K562 (cell line): ENCODE measurements around the gene KAT6B. TPM values are rescaled to one million over a fixed set of nuclear protein-coding genes. Genes with fewer than 3 reads are reported as not detected.

Source experiments
- ATAC-seq: fragments of 200-7000 bp; cut with Tn5 transposase; 3 replicates; pipeline ENCODE4 v1.9.1; 2020; ENCODE audit warnings: moderate library complexity
- BruUV-seq: library from RNA; stranded (reverse); fragments of 400-500 nt; replicated peaks from 2 replicates; lab custom pipeline; 2021; lab: Mats Ljungman, UMichigan
- CTCF ChIA-PET: fragments of 300-600 bp; formaldehyde crosslinking; extraction: SDS; loops from one replicate; lab custom pipeline; 2021; ENCODE audit warnings: low intra/inter-chr PET ratio; lab: Yijun Ruan, JAX
- POLR2A ChIA-PET: fragments of 300-600, 350-650 bp; sonication (Branson Sonifier 250); formaldehyde crosslinking; extraction: SDS; loops from one replicate; lab custom pipeline; 2021; ENCODE audit warnings: antibody characterized with exemption, inconsistent platforms; lab: Yijun Ruan, JAX
- DNase-seq, 4 experiments: peaks; one replicate each; pipeline versions ENCODE4 v3.0.0 to v3.0.0-alpha.2; 2011 to 2018; ENCODE audit warnings: low spot score in 3 of 4, mixed read lengths in 3 of 4; ENCODE audit errors: extremely low read depth in 1 of 4
- FAIRE-seq: peaks from 2 replicates; lab custom pipeline; 2011; peaks lifted over from hg19 to GRCh38; lab: Jason Lieb, UNC
- H2AFZ ChIP-seq: 2 replicates; pipeline ENCODE4 v1.6.0; 2011; ENCODE audit warnings: low read depth, low read length, control low read depth, inconsistent platforms
- H3K27ac ChIP-seq: fragments of 200-600 bp; 3 replicates; pipeline ENCODE4 v1.8.0; 2011; ENCODE audit warnings: low read depth, mild to moderate bottlenecking, control low read depth, inconsistent platforms, low read length, moderate library complexity, mixed read lengths; ENCODE audit errors: extremely low read depth
- H3K27me3 ChIP-seq, 2 experiments: fragments of 300-600 bp in 1 of 2; 2 replicates in 1 of 2; 3 replicates in 1 of 2; pipeline versions ENCODE4 v1.6.0 to v1.8.0; 2011; ENCODE audit warnings: inconsistent platforms in 2 of 2, low read length in 2 of 2, mild to moderate bottlenecking in 1 of 2, mixed read lengths in 1 of 2, moderate library complexity in 1 of 2; ENCODE audit not compliant: control insufficient read depth in 2 of 2, insufficient read depth in 2 of 2
- H3K36me3 ChIP-seq: fragments of 300-600 bp; 3 replicates; pipeline ENCODE4 v1.8.0; 2011; ENCODE audit warnings: mild to moderate bottlenecking, low read length, inconsistent platforms; ENCODE audit not compliant: control insufficient read depth, insufficient read depth
- H3K4me1 ChIP-seq, 2 experiments: fragments of 200-600 bp in 1 of 2; replicated peaks in 1 of 2; 2 replicates in 1 of 2; 3 replicates in 1 of 2; pipeline versions ENCODE4 v1.5.1 to v1.8.0; 2011; ENCODE audit warnings: inconsistent platforms in 2 of 2, low read length in 2 of 2, mild to moderate bottlenecking in 1 of 2, mixed read lengths in 1 of 2, moderate library complexity in 1 of 2; ENCODE audit not compliant: control insufficient read depth in 2 of 2, insufficient read depth in 2 of 2
- H3K4me2 ChIP-seq: 2 replicates; pipeline ENCODE4 v1.6.1; 2011; ENCODE audit warnings: low read length, control low read depth, inconsistent platforms, mixed read lengths; ENCODE audit not compliant: insufficient read depth
- H3K4me3 ChIP-seq: fragments of 200-600 bp; sonication (generic), shearing (Covaris generic); 2 replicates; pipeline ENCODE4 v1.5.1; 2016; ENCODE audit warnings: control low read depth, inconsistent platforms
- H3K79me2 ChIP-seq: fragments of 200-600 bp; 3 replicates; pipeline ENCODE4 v1.8.0; 2011; ENCODE audit warnings: low read length, inconsistent platforms; ENCODE audit not compliant: control insufficient read depth, insufficient read depth
- H3K9ac ChIP-seq, 2 experiments: 2 replicates each; pipeline versions ENCODE4 v1.6.0 to v1.6.1; 2011; ENCODE audit warnings: low read depth in 2 of 2, low read length in 2 of 2, control low read depth in 1 of 2, inconsistent platforms in 1 of 2, mild to moderate bottlenecking in 1 of 2, mixed read lengths in 1 of 2; ENCODE audit not compliant: insufficient read depth in 1 of 2
- H3K9me1 ChIP-seq: one replicate; pipeline ENCODE4 v1.6.0; 2011; ENCODE audit warnings: inconsistent platforms, mild to moderate bottlenecking, low read length, moderate library complexity; ENCODE audit not compliant: control insufficient read depth, insufficient read depth
- H3K9me3 ChIP-seq: replicated peaks from 2 replicates; pipeline ENCODE4 v1.5.1; 2011; ENCODE audit warnings: low read depth, low read length, inconsistent platforms; ENCODE audit not compliant: control insufficient read depth, insufficient read depth
- H4K20me1 ChIP-seq: replicated peaks from 2 replicates; pipeline ENCODE4 v1.6.1; 2011; ENCODE audit warnings: low read length, inconsistent platforms, mixed read lengths; ENCODE audit not compliant: control insufficient read depth, insufficient read depth
- JUND ChIP-seq, 2 experiments: IDR thresholded peaks; 2 replicates in 1 of 2; 3 replicates in 1 of 2; pipeline ENCODE4 v1.6.1; 2011; ENCODE audit warnings: borderline replicate concordance in 2 of 2, low read depth in 2 of 2, low read length in 2 of 2, improper control_type of control experiment in 1 of 2, missing biosample characterization in 1 of 2, missing genetic modification characterization in 1 of 2, missing genetic modification reagents in 1 of 2
- TOE1 ChIP-seq, 2 experiments: fragments of 450-650 bp in 1 of 2; sonication (generic) in 1 of 2; formaldehyde crosslinking in 1 of 2; IDR thresholded peaks; 2 replicates each; pipeline versions ENCODE4 v1.7.1 to v1.8.0; 2016 to 2022; ENCODE audit warnings: borderline replicate concordance in 2 of 2, mild to moderate bottlenecking in 2 of 2, antibody characterized with exemption in 1 of 2, inconsistent platforms in 1 of 2, low read depth in 1 of 2, missing genetic modification reagents in 1 of 2, moderate library complexity in 1 of 2
- YY1 ChIP-seq, 3 experiments: IDR thresholded peaks; 2 replicates each; pipeline ENCODE4 v1.6.1; 2011; ENCODE audit warnings: low read length in 2 of 3, mild to moderate bottlenecking in 2 of 3, moderate library complexity in 2 of 3, borderline replicate concordance in 1 of 3, control low read depth in 1 of 3, low read depth in 1 of 3; ENCODE audit not compliant: insufficient read depth in 3 of 3, insufficient replicate concordance in 2 of 3, control insufficient read depth in 1 of 3, insufficient read length in 1 of 3; ENCODE audit errors: extremely low read depth in 1 of 3
- WGBS: fragments of 100-300 bp; shearing (Covaris generic); methylation state at CpG from one replicate; pipeline ENCODE4 v1.1.6; 2016; ENCODE audit warnings: low coverage, mixed read lengths; ENCODE audit not compliant: insufficient coverage; ENCODE audit errors: missing lambda C conversion rate; 5-methylcytosine and 5-hydroxymethylcytosine counted together
- in situ Hi-C: fragments of 300-500 bp; cut with MboI; formaldehyde crosslinking; loops from 4 replicates; pipeline ENCODE4 v1.15.0; 2018; ENCODE audit warnings: inconsistent platforms, mixed read lengths
- intact Hi-C: fragments of 100-400 bp; cut with micrococcal nuclease; formaldehyde crosslinking; loops from 2 replicates; pipeline ENCODE4 v1.14.2; 2022
- polyA plus RNA-seq, 8 experiments: library from polyadenylated mRNA; depleted of rRNA in 4 of 8; stranded (reverse) in 5 of 8; unstranded in 3 of 8; fragments of >200 nt; fragmentation: Nextera tagmentation in 2 of 8; fragmentation: Illumina TruSeq in 1 of 8; extraction: Ambion mirVana in 2 of 8; extraction: Trizol in 1 of 8; gene quantifications; 2 replicates each; pipeline versions ENCODE4 v1.2.1 to v1.2.3, GENCODE V29; 2011 to 2014; ENCODE audit warnings: inconsistent platforms in 1 of 8, missing spikeins in 1 of 8
- total RNA-seq, 7 experiments: library from RNA; depleted of rRNA in 6 of 7; stranded (reverse); fragments of >200 nt in 6 of 7; fragmentation: Illumina TruSeq in 2 of 7; extraction: Trizol in 2 of 7; gene quantifications; 2 replicates each; pipeline versions ENCODE4 v1.2.1 to v1.2.3, GENCODE V29; 2011 to 2021; ENCODE audit warnings: low replicate concordance in 1 of 7

KAT6B gene
- total and polyA plus RNA-seq, 9 of the 15 experiments (the other 6 are each of a cell fraction or from before 2014, with no cell fraction given), result 1.4 to 9.2 (median 6.8) TPM

DNA sequence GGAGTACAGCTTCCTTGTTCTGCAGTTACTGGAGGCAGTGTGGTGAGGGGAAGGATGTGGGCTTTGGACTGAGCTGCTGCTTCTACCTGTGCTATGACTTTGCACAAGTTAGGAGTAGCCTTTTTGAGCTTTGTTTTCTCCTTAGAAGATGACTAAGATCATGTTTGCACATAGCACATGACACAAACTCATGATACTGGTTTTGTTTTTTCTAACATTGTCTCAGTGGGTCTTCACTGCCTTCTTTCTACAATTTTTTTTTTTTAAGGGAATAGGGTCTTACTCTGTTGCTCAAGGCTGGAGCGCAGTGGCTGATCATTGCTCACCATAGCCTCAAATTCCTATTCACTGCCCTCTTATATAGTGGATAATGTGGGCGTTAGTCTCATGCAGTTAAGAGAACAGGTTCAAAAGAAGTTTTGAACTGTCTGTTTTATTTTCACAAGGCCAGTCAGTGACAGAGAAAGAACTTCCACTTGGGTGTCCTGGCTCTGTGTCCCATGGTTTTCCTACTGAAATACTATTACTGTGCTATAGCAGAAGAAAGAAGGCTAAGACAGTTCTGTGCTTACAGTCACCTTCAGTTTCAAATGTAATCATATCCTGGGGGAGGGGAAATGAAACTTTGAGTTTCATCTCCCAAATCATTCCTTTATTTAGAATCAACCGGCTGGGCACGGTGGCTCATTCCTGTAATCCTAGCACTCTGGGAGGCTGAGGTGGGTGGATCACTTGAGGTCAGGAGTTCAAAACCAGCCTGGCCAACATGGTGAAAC, 72.0 kb downstream of the KAT6B start (continued):
- TF ChIP-seq JUND (IDR thresholded peaks at IDR 0.05; ENCODE audit: borderline replicate concordance, low read depth, low read length) (no peak; the same call in 1 of the 2 replicates), JUND (tag; IDR thresholded peaks at IDR 0.05; ENCODE audit: borderline replicate concordance, low read depth, low read length) (peak; percentile 43; the same call in 1 of the 3 replicates)

DNA sequence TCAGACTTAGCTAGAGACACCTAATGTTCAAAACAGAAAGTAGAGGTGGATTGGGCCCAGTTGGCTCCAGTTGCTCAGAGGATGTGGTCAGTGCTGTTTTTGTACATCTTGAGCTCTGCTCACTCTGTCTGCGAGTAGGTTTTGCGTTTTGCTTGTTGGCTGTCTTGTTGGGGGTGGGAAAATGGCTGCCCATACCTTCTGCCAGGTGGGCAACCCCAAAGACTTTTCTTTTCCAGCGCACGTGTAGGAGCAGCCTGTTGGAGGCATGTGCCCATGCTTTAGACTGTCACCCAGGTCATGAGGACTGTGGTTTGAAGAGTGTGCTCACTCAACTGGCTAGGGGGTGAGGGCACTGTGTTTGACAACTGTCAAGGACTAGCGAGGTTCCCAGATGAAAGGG, 73.9 kb downstream of the KAT6B start:
- no peak overlapping the region for H3K9ac ChIP-seq
- no peak overlapping the region for H2AFZ ChIP-seq
- DNase-seq, result no peak
- no peak for FAIRE-seq
- H4K20me1 ChIP-seq, result no peaks in the 10 kb centered on the region
- H3K4me1 ChIP-seq, result no peaks in the 10 kb centered on the region
- H3K4me2 ChIP-seq, result no peak overlapping the region
- no peaks in the 10 kb centered on the region for H3K36me3 ChIP-seq
- no peak for ATAC-seq
- H3K4me3 ChIP-seq, result no peak overlapping the region
- intact Hi-C loops (no loop called here), in situ Hi-C loops (no loop called here)
- no peaks in the 10 kb centered on the region for H3K79me2 ChIP-seq
- BruUV-seq, result no TSS peak
- H3K9me1 ChIP-seq, result no peaks in the 10 kb centered on the region
- H3K27me3 ChIP-seq, result no peaks in the 10 kb centered on the region; a peak in 1 of 5 replicates
- 42% methylated on average over 5 of the region's 5 CpGs for WGBS
- ChIA-PET CTCF (no interaction called here), POLR2A (interaction anchor here (0.9 kb wide), 1 partner anchor 9 kb away, joined by 3 read pairs; no protein-coding TSS in a partner anchor)
- H3K9me3 ChIP-seq, result no peaks in the 10 kb centered on the region
- no peak overlapping the region for H3K27ac ChIP-seq
- TF ChIP-seq YY1 (IDR thresholded peaks at IDR 0.05; ENCODE audit: borderline replicate concordance in 1 of 3, control insufficient read depth in 1 of 3, extremely low read depth in 1 of 3, insufficient read depth in 3 of 3, insufficient read length in 1 of 3, insufficient replicate concordance in 2 of 3, low read depth in 1 of 3, low read length in 2 of 3), result peak in 1 of 3 experiments; percentile 40
- no peak for TF ChIP-seq TOE1 (IDR thresholded peaks at IDR 0.05; ENCODE audit: borderline replicate concordance)
- no peak for TF ChIP-seq TOE1 (CRISPR knock-in tag; IDR thresholded peaks at IDR 0.05; ENCODE audit: borderline replicate concordance, low read depth)
